Glutamatergic neuron (in vitro differentiated cells): ENCODE measurements around the gene POMGNT2. TPM values are rescaled to one million over a fixed set of nuclear protein-coding genes. Genes with fewer than 3 reads are reported as not detected.
"Not testable (repeated sequence)": the region's sequence is repeated elsewhere in the genome, so short reads cannot be mapped to it uniquely, and the experiment has no call there.

Experiments
- DNase-seq: peaks from one replicate; pipeline ENCODE4 v3.0.0; 2022
- H3K27ac Mint-ChIP-seq: one replicate; pipeline ENCODE4 v1.8.0; 2020; ENCODE audit warnings: mild to moderate bottlenecking, mixed read lengths, inconsistent platforms; ENCODE audit not compliant: unreplicated experiment
- H3K27me3 Mint-ChIP-seq: one replicate; pipeline ENCODE4 v1.8.0; 2020; ENCODE audit warnings: mild to moderate bottlenecking, moderate library complexity, mixed read lengths, inconsistent platforms; ENCODE audit not compliant: unreplicated experiment
- H3K36me3 Mint-ChIP-seq: one replicate; pipeline ENCODE4 v1.8.0; 2020; ENCODE audit warnings: mild to moderate bottlenecking, mixed read lengths, inconsistent platforms; ENCODE audit not compliant: unreplicated experiment
- H3K4me1 Mint-ChIP-seq: one replicate; pipeline ENCODE4 v1.8.0; 2020; ENCODE audit warnings: mild to moderate bottlenecking, low read depth, mixed read lengths, inconsistent platforms; ENCODE audit not compliant: unreplicated experiment
- H3K4me3 Mint-ChIP-seq: one replicate; pipeline ENCODE4 v1.8.0; 2020; ENCODE audit warnings: mild to moderate bottlenecking, mixed read lengths, inconsistent platforms; ENCODE audit not compliant: unreplicated experiment
- H3K9me3 Mint-ChIP-seq: one replicate; pipeline ENCODE4 v1.8.0; 2020; ENCODE audit warnings: mild to moderate bottlenecking, moderate library complexity, mixed read lengths, inconsistent platforms; ENCODE audit not compliant: unreplicated experiment
- total RNA-seq: library from RNA; stranded (reverse); fragmentation: NEBNext Ultra II Directional; extraction: Animal tissue kit (Norgen Biotek cat#: 25700); gene quantifications from one replicate; pipeline ENCODE4 v1.2.1, GENCODE V29; 2021; ENCODE audit not compliant: unreplicated experiment
- TF ChIP-seq, protein P1 (sequence below): fragments of 200-600 bp; sonication (generic); IDR thresholded peaks from one replicate; pipeline ENCODE4 v1.5.0; 2021; ENCODE audit not compliant: partially characterized antibody, unreplicated experiment

POMGNT2 gene
- total RNA-seq, 1 donor from 2014 or later = 31.1 TPM

DNA sequence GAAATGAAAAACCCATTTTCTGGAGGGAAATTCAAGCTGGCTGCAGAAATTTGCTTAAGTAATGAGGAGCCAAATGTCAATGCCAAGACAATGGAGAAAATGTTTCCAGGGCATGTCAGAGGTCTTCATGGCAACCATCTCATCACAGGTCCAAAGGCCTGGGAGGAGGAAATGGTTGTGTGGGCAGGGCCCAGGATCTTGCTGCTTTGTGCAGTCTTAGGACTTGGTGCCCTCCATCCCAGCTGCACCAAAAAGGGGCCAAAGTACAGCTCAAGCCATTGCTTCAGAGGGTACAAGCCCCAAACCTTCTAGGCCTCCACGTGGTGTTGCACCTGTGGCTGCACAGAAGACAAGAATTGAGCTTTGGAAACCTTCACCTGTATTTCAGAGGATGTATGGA lies 59.3 kb downstream of the POMGNT2 start:
- no peak for DNase-seq
- peaks cover 38% of the 10 kb centered on the region for H3K36me3 Mint-ChIP-seq
- TF ChIP-seq, protein P1, sequence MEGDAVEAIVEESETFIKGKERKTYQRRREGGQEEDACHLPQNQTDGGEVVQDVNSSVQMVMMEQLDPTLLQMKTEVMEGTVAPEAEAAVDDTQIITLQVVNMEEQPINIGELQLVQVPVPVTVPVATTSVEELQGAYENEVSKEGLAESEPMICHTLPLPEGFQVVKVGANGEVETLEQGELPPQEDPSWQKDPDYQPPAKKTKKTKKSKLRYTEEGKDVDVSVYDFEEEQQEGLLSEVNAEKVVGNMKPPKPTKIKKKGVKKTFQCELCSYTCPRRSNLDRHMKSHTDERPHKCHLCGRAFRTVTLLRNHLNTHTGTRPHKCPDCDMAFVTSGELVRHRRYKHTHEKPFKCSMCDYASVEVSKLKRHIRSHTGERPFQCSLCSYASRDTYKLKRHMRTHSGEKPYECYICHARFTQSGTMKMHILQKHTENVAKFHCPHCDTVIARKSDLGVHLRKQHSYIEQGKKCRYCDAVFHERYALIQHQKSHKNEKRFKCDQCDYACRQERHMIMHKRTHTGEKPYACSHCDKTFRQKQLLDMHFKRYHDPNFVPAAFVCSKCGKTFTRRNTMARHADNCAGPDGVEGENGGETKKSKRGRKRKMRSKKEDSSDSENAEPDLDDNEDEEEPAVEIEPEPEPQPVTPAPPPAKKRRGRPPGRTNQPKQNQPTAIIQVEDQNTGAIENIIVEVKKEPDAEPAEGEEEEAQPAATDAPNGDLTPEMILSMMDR = no peak
- H3K4me1 Mint-ChIP-seq = no peaks in the 10 kb centered on the region
- H3K27me3 Mint-ChIP-seq = peaks cover 2% of the 10 kb centered on the region
- no peak overlapping the region for H3K27ac Mint-ChIP-seq
- no peak overlapping the region for H3K4me3 Mint-ChIP-seq
- H3K9me3 Mint-ChIP-seq = peaks cover 15% of the 10 kb centered on the region

DNA sequence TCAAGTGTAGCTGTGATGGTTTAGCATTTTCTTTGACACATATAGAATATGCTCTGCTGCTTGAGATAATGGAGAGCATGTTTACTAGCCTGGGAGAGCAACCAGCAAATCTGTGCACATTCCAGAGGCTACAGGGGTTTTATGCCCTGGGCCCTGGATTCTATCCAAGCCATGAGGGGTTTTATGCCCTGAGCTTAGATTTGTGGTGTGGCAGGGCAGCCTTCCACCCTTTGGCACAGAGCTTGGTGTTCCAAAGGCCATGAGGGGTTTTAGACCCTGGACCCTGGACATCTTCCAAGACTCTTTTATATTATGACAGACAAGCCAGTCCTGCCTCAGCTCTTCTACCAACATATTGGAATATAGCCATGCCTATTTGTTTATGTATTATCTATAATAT lies 60.8 kb downstream of the POMGNT2 start:
- H3K4me1 Mint-ChIP-seq, H3K27me3 Mint-ChIP-seq, H3K4me3 Mint-ChIP-seq, DNase-seq, H3K27ac Mint-ChIP-seq: not testable (repeated sequence)
- Mint-ChIP-seq H3K36me3 (peaks cover 38% of the 10 kb centered on the region), H3K9me3 (peaks cover 11% of the 10 kb centered on the region)

DNA sequence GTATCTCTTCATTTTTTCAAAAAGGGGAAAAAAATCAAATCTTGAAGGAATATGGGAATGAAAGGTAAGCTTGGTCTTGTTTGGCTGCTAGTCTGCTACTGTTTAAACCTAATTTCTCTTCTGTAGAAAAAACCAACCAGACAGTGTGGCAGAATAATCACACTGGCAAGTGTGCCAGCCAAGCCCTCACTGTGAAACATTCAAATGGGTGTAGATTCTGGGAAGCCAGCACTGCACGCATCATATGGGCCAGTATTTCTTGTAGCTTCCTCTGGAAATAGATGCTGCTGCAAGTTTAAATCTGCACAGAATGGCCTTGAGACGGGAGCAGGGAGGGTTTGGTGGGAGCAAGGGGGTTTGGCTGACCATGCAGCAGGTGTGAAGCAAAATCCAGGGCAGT lies 62.1 kb downstream of the POMGNT2 start:
- peaks cover 2% of the 10 kb centered on the region for H3K27me3 Mint-ChIP-seq
- H3K27ac Mint-ChIP-seq = no peak overlapping the region
- DNase-seq = no peak
- no peak overlapping the region for H3K4me3 Mint-ChIP-seq
- peaks cover 11% of the 10 kb centered on the region for H3K9me3 Mint-ChIP-seq
- peaks cover 38% of the 10 kb centered on the region for H3K36me3 Mint-ChIP-seq
- H3K4me1 Mint-ChIP-seq = no peaks in the 10 kb centered on the region
- TF ChIP-seq, protein P1 = no peak

DNA sequence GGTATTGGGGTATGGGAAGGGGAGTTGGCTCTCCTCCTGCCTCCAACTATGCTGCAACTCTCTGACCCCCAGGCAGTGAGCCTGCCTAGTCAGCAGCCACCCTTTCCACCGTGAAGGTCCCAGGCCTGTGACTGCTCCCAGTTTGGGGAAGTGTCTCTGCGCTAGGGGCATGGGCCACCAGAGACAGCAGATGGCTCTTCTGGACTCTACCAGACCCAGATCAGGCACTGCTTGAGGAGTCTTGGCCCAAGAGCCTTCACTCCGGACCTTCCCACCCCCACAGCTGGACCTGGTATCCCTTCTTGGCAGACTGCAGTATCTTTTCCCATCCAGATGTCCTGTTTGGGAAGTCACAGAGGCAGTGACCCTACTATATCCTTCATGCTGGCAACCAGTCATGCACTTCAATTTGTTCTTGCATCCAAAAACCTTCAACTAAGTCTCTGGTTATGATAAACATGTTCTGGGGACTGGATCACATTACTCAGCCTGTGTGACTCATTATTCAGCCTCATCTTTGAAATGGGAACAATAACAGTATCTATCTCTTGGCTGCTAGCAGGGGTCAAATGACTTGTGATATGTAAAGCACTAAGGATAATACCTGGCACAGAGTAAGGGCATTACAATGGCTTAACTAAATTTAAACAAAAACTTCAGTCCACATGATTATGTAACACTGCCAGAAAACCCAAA lies 62.7 kb downstream of the POMGNT2 start:
- Mint-ChIP-seq H3K27ac (no peak overlapping the region), H3K9me3 (peaks cover 11% of the 10 kb centered on the region), H3K36me3 (peaks cover 36% of the 10 kb centered on the region), H3K4me3 (no peak overlapping the region), H3K4me1 (no peaks in the 10 kb centered on the region), H3K27me3 (peaks cover 2% of the 10 kb centered on the region)
- no peak for DNase-seq
- TF ChIP-seq, protein P1 = no peak

DNA sequence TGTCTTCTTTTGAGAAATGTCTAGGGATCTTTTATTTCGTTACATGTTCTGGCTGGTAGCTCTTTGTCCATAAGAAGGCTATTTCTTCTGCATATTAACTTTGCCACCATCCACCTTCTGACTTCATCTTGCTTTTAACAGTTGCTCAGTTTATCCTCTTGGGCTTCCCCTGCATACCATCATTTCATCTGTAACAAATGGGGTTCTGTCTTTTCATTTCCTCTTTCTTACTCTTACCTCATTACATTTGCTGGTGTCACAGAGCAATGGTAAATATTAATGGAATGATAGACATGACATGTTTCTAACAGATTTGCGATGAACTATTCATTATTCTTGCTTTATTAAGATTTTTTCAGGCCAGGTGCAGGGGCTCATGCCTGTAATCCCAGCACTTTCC lies 64.4 kb downstream of the POMGNT2 start:
- Mint-ChIP-seq H3K36me3 (peaks cover 27% of the 10 kb centered on the region), H3K27ac (no peak overlapping the region), H3K9me3 (peaks cover 8% of the 10 kb centered on the region), H3K27me3 (peaks cover 2% of the 10 kb centered on the region), H3K4me3 (no peak overlapping the region), H3K4me1 (no peaks in the 10 kb centered on the region)
- DNase-seq = no peak
- TF ChIP-seq, protein P1 = no peak
